ENCODE measurements around the gene TFAP2C. TPM values are rescaled to one million over a fixed set of nuclear protein-coding genes. Genes with fewer than 3 reads are reported as not detected.

The TFAP2C gene
- total RNA-seq, 3 donors from 2014 or later, result 0.52 to 12.4 (median 0.75) TPM

DNA sequence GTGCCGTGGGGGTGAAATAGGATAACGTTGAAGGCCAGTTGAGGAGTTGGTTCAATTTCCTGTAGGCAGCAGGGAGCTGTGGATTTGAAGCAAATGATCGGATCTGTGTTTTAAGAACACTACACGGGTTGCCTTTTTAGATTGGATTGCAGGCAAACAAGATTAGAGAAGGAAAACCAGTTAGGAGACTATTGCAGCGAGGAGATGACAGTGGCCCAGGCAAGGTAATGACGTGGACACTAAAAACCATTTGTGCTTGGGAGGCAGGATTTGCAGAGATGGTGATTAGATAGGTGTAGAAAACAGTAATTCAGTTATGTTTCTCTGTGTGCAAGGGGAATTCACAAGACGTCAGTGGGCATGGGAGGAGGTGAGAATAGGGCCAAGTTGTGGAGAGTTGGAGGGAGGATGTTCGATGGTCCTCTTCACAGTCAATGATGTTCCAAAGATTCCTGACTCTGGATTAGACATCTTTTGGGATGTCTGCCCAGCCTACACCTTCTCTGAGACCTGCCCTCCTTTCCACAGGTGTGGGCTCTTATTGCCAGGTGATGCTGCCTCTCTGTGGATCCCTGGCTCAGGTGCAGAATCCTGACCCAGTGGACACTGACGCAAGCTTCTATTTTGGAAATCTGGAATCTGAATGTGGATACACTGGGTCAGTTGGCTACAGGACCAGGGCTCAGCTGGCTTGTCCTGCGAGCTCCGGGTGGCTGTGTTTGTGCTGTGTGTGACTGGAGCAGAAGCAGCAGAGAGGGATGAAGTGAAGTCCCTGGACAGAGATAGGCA is 54.2 kb downstream of the TFAP2C start:
- Histone ChIP-seq H3K9me3 (no peaks in the 10 kb centered on the region), H3K4me3 (no peak overlapping the region), H3K4me1 (ENCODE audit: low read depth) (no peaks in the 10 kb centered on the region), H3K36me3 (ENCODE audit: low read depth) (no peaks in the 10 kb centered on the region)
- no peak for ATAC-seq
- TF ChIP-seq, protein P1, sequence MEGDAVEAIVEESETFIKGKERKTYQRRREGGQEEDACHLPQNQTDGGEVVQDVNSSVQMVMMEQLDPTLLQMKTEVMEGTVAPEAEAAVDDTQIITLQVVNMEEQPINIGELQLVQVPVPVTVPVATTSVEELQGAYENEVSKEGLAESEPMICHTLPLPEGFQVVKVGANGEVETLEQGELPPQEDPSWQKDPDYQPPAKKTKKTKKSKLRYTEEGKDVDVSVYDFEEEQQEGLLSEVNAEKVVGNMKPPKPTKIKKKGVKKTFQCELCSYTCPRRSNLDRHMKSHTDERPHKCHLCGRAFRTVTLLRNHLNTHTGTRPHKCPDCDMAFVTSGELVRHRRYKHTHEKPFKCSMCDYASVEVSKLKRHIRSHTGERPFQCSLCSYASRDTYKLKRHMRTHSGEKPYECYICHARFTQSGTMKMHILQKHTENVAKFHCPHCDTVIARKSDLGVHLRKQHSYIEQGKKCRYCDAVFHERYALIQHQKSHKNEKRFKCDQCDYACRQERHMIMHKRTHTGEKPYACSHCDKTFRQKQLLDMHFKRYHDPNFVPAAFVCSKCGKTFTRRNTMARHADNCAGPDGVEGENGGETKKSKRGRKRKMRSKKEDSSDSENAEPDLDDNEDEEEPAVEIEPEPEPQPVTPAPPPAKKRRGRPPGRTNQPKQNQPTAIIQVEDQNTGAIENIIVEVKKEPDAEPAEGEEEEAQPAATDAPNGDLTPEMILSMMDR (IDR thresholded peaks at IDR 0.05), result no peak
- DNase-seq, result no peak
- intact Hi-C loops (cut with DNase I, micrococcal nuclease), result no loop called here

DNA sequence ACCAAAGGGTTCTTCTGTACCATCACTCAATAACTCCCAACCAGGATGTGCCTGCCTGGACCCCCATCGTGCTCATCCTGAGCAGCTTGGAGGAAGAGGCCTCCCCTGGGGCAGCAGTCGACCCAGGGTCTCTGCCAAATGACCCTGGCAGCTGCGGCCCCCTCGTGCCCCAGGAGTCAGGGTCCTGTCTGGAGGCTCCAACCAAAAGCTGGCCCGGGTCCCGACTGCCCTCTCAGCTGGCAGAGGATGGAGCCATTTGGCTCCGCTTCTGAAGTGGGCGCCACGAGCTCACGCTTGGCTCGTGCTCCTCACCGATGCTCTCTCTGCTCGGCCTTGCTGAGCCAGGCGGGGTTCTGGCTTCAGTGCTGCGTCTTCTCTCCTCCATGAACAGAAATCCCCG is 56.8 kb downstream of the TFAP2C start:
- ATAC-seq, result no peak
- intact Hi-C loops (cut with DNase I, micrococcal nuclease), result no loop called here
- no peak for DNase-seq
- no peaks in the 10 kb centered on the region for H3K9me3 ChIP-seq
- H3K36me3 ChIP-seq (ENCODE audit: low read depth), result no peaks in the 10 kb centered on the region
- H3K4me3 ChIP-seq, result no peak overlapping the region
- H3K4me1 ChIP-seq (ENCODE audit: low read depth), result peaks cover 4% of the 10 kb centered on the region
- TF ChIP-seq, protein P1 (IDR thresholded peaks at IDR 0.05), result no peak

DNA sequence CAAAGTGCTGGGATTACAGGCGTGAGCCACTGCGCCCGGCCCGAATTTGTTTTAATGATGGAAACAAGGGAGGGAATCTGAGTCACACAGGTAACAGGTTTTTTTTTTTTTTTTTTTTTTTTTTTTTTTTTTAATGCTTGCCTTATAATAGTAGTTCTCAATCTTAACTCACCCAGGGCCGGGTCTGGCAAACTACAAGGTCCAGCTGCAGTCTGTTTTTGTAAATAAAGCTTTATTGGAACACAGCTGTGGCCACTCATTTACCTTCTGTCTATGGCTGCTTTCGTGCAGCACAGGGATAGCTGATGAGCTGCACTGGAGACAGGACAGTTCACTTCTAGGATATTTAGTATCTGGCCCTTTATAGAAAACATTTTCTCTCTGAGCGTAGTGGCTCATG is 58.0 kb downstream of the TFAP2C start:
- no peak overlapping the region for H3K4me3 ChIP-seq
- H3K9me3 ChIP-seq, result no peaks in the 10 kb centered on the region
- intact Hi-C loops (cut with DNase I, micrococcal nuclease), result no loop called here
- H3K4me1 ChIP-seq (ENCODE audit: low read depth), result peaks cover 4% of the 10 kb centered on the region
- TF ChIP-seq, protein P1 (IDR thresholded peaks at IDR 0.05), result no peak
- DNase-seq, result no peak
- ATAC-seq, result no peak
- no peaks in the 10 kb centered on the region for H3K36me3 ChIP-seq (ENCODE audit: low read depth)

DNA sequence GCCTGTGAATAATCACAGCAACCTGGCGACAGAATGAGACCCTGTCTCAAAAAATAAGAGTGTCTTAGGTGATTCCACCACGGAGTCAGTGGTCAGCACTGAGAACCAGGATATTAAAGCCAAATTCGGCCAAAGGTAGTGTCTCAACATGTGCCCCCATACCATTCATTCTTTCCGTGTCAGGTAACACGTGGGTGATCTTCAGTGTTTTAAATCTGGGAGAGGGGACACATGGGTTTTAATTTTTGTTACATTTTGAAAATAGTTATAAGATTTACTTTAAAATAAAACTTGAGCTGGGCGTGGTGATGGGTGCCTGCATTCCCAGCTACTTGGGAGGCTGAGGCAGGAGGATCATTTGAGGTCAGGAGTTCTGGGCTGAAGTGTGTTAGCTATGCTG is 59.0 kb downstream of the TFAP2C start:
- intact Hi-C loops (cut with DNase I, micrococcal nuclease), result no loop called here
- no peaks in the 10 kb centered on the region for H3K9me3 ChIP-seq

More for the DNA sequence above, 59.0 kb downstream of the TFAP2C start:
- DNase-seq (no peak), ATAC-seq (no peak)
- TF ChIP-seq, protein P1 (IDR thresholded peaks at IDR 0.05), result no peak
- no peaks in the 10 kb centered on the region for H3K36me3 ChIP-seq (ENCODE audit: low read depth)
- peaks cover 4% of the 10 kb centered on the region for H3K4me1 ChIP-seq (ENCODE audit: low read depth)
- no peak overlapping the region for H3K4me3 ChIP-seq

Other genes with a start within 250 kb of the TFAP2C start
- 10 to 100 TPM in 2 of 3 donors, 1 to 10 TPM in 1; 7.9 to 24.8 (median 11.2) TPM for gene AURKA, start 237.1 kb upstream of the TFAP2C start, total RNA-seq
- 10 to 100 TPM; 23.0 to 27.3 (median 25.2) TPM for gene CSTF1, start 236.7 kb upstream of the TFAP2C start, total RNA-seq
- gene CASS4, start 217.0 kb upstream of the TFAP2C start, total RNA-seq, result 1 to 10 TPM in 1 of 3 donors, under 1 TPM in 2; 0.61 to 1.0 (median 0.77) TPM
- gene RTF2, start 160.7 kb upstream of the TFAP2C start, total RNA-seq, result 10 to 100 TPM; 74.5 to 87.0 (median 76.4) TPM
- gene FAM209A, start 104.6 kb upstream of the TFAP2C start, total RNA-seq, result under 1 TPM; 0.32 to 0.77 (median 0.44) TPM
- not detected for gene FAM209B, start 96.1 kb upstream of the TFAP2C start, total RNA-seq

Measured in mucosa of descending colon (tissue), 3 donors.